Parathyroid adenoma (tissue), 2 donors: ENCODE measurements around the gene FAM83C.

Source experiments
- H2AFZ ChIP-seq: fragments of 300-600 bp; sonication (generic); one replicate; pipeline ENCODE4 v1.7.0; 2017; ENCODE audit warnings: antibody characterized with exemption, mild to moderate bottlenecking
- H3K27ac ChIP-seq: fragments of 300-600 bp; sonication (generic); one replicate; pipeline ENCODE4 v1.7.0; 2017
- H3K27me3 ChIP-seq: fragments of 300-600 bp; sonication (generic); one replicate; pipeline ENCODE4 v1.7.0; 2017; ENCODE audit warnings: low read length; ENCODE audit not compliant: control insufficient read depth, insufficient read depth
- H3K36me3 ChIP-seq: fragments of 300-600 bp; sonication (generic); one replicate; pipeline ENCODE4 v1.7.0; 2017; ENCODE audit warnings: low read length; ENCODE audit not compliant: control insufficient read depth, insufficient read depth
- H3K4me1 ChIP-seq: fragments of 300-600 bp; sonication (generic); one replicate; pipeline ENCODE4 v1.7.0; 2017; ENCODE audit warnings: control low read depth
- H3K4me2 ChIP-seq: fragments of 300-600 bp; sonication (generic); one replicate; pipeline ENCODE4 v1.7.0; 2017; ENCODE audit warnings: low read length
- H3K4me3 ChIP-seq: fragments of 300-600 bp; sonication (generic); one replicate; pipeline ENCODE4 v1.7.0; 2017; ENCODE audit warnings: low read depth, low read length
- H3K79me2 ChIP-seq: fragments of 300-600 bp; sonication (generic); one replicate; pipeline ENCODE4 v1.7.0; 2017; ENCODE audit warnings: control low read depth
- H3K9ac ChIP-seq: fragments of 300-600 bp; sonication (generic); one replicate; pipeline ENCODE4 v1.7.0; 2017; ENCODE audit warnings: mild to moderate bottlenecking
- H3K9me3 ChIP-seq: fragments of 300-600 bp; sonication (generic); one replicate; pipeline ENCODE4 v1.7.0; 2017; ENCODE audit warnings: low read length; ENCODE audit not compliant: control insufficient read depth
- CTCF ChIP-seq: fragments of 300-600 bp; sonication (generic); IDR thresholded peaks from one replicate; pipeline ENCODE4 v1.7.0; 2017; ENCODE audit warnings: antibody characterized with exemption, mild to moderate bottlenecking
- donor health status: primary hyperparathyroidism.

Gene FAM83C

GRCh38 chr20:35288325-35289060, 3.7 kb downstream of the FAM83C start:
- Histone ChIP-seq H3K36me3 (no peaks in the 10 kb centered on the region), H3K79me2 (peaks cover 6% of the 10 kb centered on the region), H3K27ac (no peak overlapping the region), H3K4me2 (no peak overlapping the region), H3K27me3 (no peaks in the 10 kb centered on the region), H3K9ac (no peak overlapping the region), H2AFZ (no peak overlapping the region), H3K4me1 (peaks cover under 1% of the 10 kb centered on the region), H3K9me3 (no peaks in the 10 kb centered on the region), H3K4me3 (no peak overlapping the region)
- TF ChIP-seq CTCF, result no peak

GRCh38 chr20:35287509-35288324, 4.5 kb downstream of the FAM83C start:
- Histone ChIP-seq H3K79me2 (peaks cover 8% of the 10 kb centered on the region), H3K4me2 (no peak overlapping the region), H3K27me3 (no peaks in the 10 kb centered on the region), H3K36me3 (no peaks in the 10 kb centered on the region), H3K9me3 (no peaks in the 10 kb centered on the region), H3K27ac (no peak overlapping the region), H3K4me1 (peaks cover 3% of the 10 kb centered on the region), H2AFZ (no peak overlapping the region), H3K9ac (no peak overlapping the region), H3K4me3 (no peak overlapping the region)
- no peak for TF ChIP-seq CTCF

GRCh38 chr20:35286899-35287508, 5.2 kb downstream of the FAM83C start:
- Histone ChIP-seq H3K4me3 (no peak overlapping the region), H3K4me2 (no peak overlapping the region), H3K36me3 (no peaks in the 10 kb centered on the region), H2AFZ (no peak overlapping the region), H3K9me3 (no peaks in the 10 kb centered on the region), H3K27ac (no peak overlapping the region), H3K27me3 (no peaks in the 10 kb centered on the region), H3K4me1 (peaks cover 3% of the 10 kb centered on the region), H3K79me2 (peaks cover 14% of the 10 kb centered on the region), H3K9ac (no peak overlapping the region)
- TF ChIP-seq CTCF, result no peak

- Histone ChIP-seq H3K9me3 (no peaks in the 10 kb centered on the region), H3K79me2 (peaks cover 14% of the 10 kb centered on the region), H3K36me3 (no peaks in the 10 kb centered on the region), H3K4me2 (no peak overlapping the region), H3K4me3 (no peak overlapping the region), H2AFZ (no peak overlapping the region), H3K27me3 (no peaks in the 10 kb centered on the region), H3K9ac (no peak overlapping the region), H3K27ac (no peak overlapping the region), H3K4me1 (peaks cover 3% of the 10 kb centered on the region)
- no peak for TF ChIP-seq CTCF
These were observed 5.9 kb downstream of the FAM83C start for GRCh38 chr20:35286077-35286898.
